Panc1 (cell line): ENCODE measurements around the gene INPP5E.

Source experiments
- CTCF ChIP-seq: fragments of 450-650 bp; IDR thresholded peaks from 2 replicates; pipeline ENCODE4 v1.5.1; 2017; ENCODE audit warnings: mild to moderate bottlenecking
- POLR2AphosphoS5 ChIP-seq: IDR thresholded peaks from 2 replicates; pipeline ENCODE4 v1.6.1; 2012; ENCODE audit warnings: mild to moderate bottlenecking, low read depth, low read length, moderate library complexity
- REST ChIP-seq, 2 experiments: IDR thresholded peaks; 2 replicates each; pipeline ENCODE4 v1.6.1; 2011 to 2012; ENCODE audit warnings: low read depth in 2 of 2, control low read depth in 1 of 2, low read length in 1 of 2, mild to moderate bottlenecking in 1 of 2, moderate library complexity in 1 of 2; ENCODE audit not compliant: insufficient read depth in 1 of 2
- TCF7L2 ChIP-seq: IDR thresholded peaks from 2 replicates; pipeline ENCODE4 v1.6.1; 2011; ENCODE audit warnings: mild to moderate bottlenecking, low read depth, low read length, inconsistent platforms

DNA sequence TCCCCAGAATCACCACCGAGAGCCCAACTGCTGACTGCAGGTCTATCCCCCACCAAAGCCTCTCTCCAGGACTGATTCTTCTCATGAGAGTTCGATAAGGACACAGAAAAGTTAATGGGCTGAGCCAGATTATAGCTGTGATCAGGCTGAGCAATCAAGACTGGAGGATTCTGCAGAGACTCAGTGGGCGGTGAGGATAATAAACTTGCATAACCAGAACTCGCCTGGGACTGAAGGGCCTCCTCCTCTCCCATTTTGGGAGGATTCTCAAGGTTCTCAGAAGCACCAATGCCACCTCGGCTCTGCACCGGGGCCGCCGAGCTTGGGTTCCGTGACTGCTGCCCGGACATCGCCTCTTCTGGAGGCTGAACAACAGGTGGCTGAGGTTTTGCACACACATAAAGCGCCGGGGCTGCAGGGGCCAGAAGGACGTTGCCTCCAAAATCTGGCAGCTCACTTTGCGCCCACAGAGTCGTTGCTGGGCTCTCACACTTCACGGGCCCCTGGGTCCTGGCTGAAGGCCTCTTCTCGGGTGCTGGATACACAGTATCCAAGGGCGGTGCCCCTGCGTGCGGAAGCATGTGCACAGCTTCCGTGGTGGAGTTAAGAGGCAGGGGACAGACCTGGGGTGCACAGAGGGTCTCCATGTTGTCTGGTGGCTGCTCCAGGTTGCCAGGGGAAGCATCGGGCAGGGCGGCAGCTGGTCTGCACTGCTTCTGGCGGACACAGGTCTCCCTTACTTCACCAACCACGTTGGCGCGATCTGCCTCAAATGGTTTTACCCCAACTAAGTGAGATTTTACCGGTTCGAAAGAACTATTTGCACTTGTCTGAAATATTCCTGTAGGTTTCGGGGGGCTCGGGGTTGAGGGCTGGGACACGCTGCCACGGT lies 35.6 kb upstream of the INPP5E start:
- TF ChIP-seq CTCF = no peak
- no peak for TF ChIP-seq POLR2AphosphoS5
- no peak for TF ChIP-seq REST (IDR thresholded peaks at IDR 0.05; ENCODE audit: insufficient read depth in 1 of 2, low read depth in 2 of 2, low read length in 1 of 2)
- no peak for TF ChIP-seq TCF7L2
